GM12892 (cell line): ENCODE results near the gene ZNF865.

Source experiments
- DNase-seq: peaks from one replicate; pipeline ENCODE4 v3.0.0; 2011; ENCODE audit not compliant: insufficient read length
- FAIRE-seq: peaks from 2 replicates; lab custom pipeline; 2011; peaks lifted over from hg19 to GRCh38; lab: Jason Lieb, UNC
- POLR2A ChIP-seq: IDR thresholded peaks from 2 replicates; pipeline ENCODE4 v1.6.1; 2011; ENCODE audit warnings: low read depth, low read length, control low read depth
- POLR2AphosphoS5 ChIP-seq: IDR thresholded peaks from 2 replicates; pipeline ENCODE4 v1.6.1; 2011; ENCODE audit warnings: low read depth, low read length, control low read depth
- TAF1 ChIP-seq: IDR thresholded peaks from 2 replicates; pipeline ENCODE4 v1.6.1; 2011; ENCODE audit warnings: low read depth, mild to moderate bottlenecking, control low read depth, low read length, borderline replicate concordance

Gene ZNF865

DNA sequence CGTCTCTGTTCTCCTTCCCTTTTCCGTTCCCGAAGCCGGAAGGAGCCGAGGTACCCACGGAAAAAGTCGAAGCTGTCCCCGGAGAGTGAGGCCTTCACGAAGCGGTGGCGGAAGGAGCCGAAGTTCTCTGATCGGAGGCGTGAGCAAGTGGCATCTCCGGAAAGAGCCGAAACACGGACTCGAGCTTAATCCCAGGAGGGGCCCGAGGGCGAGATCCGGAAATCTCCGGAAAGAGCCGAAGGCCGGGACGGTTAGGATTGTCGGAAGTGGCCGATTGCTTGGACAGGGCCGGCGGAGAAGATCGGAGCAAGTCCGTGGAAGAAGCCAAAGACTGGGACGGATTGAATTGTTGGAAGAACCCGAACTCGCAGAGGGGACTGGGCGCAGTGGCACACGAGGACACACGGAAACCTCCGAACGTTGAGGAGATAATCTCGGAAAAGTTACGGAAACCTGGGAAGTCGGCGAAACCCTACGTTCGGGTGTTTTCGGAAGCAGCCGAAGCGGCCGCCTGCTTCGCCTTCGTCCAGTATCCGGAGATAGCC, 48.9 kb downstream of the ZNF865 start:
- TF ChIP-seq TAF1 (no peak), POLR2A (no peak)
- FAIRE-seq (no peak), DNase-seq (peak; percentile 75)

DNA sequence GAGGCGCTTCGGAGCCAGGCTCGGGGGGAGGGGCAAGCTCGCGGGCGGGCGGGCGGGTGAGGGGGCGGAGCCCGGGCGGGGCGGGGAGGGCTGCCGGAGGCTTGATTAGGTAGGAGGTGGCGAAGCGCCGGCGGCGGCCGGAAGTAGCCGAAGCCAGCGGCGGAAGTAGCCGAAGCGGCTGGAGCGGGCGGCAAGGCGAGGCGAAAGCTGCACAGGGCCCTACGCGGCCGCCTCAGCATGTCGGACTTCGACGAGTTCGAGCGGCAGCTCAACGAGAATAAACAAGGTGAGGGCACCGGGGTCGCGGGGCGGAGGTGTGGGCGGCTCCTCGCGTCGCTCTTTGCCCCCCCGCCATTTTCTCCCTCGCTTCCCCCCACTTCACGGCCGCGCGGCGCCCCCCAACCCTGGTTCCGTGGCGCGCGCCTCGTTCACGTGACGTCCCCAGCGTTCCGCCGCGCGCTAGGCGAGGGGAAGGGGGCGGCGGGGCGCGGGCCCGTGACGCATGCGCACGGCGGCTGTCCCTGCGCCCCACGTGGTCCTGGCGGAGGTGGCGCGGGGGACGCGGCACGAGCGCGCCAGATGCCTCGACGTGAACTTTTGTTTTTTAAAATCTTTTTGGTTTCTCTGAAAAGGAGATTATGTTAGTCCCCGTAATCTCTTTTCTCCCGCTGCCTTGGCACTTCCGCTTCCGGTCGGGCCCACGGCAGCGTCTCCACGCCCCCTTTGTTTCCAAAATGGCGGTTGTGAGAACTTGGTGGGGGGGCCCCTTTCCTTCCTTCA, 49.6 kb downstream of the ZNF865 start, which contains the start of gene U2AF2:
Gene U2AF2, plus strand, starts transcription at position 168 of the 780 bp plus-strand sequence. Its CDS starts 70 bp downstream, at position 238.
- TF ChIP-seq POLR2AphosphoS5, result peak; percentile 79
- peak; percentile 79 for TF ChIP-seq POLR2A
- peak; percentile 24 for TF ChIP-seq TAF1
- FAIRE-seq (no peak), DNase-seq (peak; percentile 80)

DNA sequence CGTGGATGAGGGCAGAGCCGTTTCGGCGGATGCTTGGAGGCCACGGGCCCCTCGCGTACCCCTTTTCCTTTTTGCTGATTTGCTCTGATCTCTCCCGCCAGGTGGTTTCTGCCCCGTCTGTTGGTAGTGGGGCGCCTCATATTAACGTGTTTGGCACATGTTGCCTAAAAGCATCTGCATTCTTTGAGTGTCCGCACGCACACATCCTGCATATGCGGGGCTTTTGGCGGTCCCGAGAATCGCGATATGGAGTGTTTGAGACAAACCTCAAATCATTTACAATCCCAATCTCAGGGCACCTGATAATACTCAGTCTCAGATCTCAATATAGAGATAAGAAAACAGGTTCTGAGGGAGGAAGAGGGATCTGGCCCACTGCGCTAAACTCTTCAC, 50.2 kb downstream of the ZNF865 start:
- FAIRE-seq (no peak), DNase-seq (no peak)

GRCh38 chr19:55656552-55656951, 51.1 kb downstream of the ZNF865 start:
- peak; percentile 74 for FAIRE-seq
- no peak for DNase-seq
- TF ChIP-seq POLR2A, result no peak
- no peak for TF ChIP-seq TAF1
- TF ChIP-seq POLR2AphosphoS5, result no peak

More for the DNA sequence above, 50.2 kb downstream of the ZNF865 start:
- TF ChIP-seq TAF1 (0 out of 2 replicates have a peak, but pooled peaks have one; percentile 53), POLR2AphosphoS5 (no peak), POLR2A (no peak)

GRCh38 chr19:55656988-55657747, 51.7 kb downstream of the ZNF865 start:
- no peak for DNase-seq
- FAIRE-seq, result peak; percentile 79

GRCh38 chr19:55658846-55659459, 53.5 kb downstream of the ZNF865 start:
- DNase-seq, result no peak
- TF ChIP-seq POLR2A (no peak), POLR2AphosphoS5 (no peak), TAF1 (no peak)
- FAIRE-seq, result no peak

More at GRCh38 chr19:55656988-55657747, 51.7 kb downstream of the ZNF865 start:
- no peak for TF ChIP-seq TAF1
- no peak for TF ChIP-seq POLR2AphosphoS5
- no peak; the same call in 1 of the 2 replicates for TF ChIP-seq POLR2A

DNA sequence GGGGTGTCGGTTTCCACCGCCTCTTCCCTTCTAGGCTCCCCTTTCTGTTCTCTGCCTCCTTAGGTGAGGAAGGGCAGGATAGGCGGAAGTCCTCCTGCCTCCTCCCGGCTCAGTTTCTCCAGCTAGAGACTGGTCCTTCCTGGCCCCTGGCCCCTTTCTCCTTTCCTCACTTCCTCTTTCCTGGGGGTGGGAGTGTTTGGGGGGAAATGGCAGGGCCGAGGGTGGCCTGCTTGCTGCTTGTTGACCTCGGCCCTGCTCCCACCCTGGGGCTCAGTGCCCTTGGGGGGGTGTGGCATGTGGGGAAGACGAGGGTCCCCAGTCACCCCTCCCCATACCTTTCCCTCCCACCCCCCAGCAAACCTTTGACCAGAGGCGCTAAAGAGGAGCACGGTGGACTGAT, 54.4 kb downstream of the ZNF865 start:
- DNase-seq, result no peak
- TF ChIP-seq POLR2A (no peak), POLR2AphosphoS5 (no peak), TAF1 (no peak)
- no peak for FAIRE-seq

DNA sequence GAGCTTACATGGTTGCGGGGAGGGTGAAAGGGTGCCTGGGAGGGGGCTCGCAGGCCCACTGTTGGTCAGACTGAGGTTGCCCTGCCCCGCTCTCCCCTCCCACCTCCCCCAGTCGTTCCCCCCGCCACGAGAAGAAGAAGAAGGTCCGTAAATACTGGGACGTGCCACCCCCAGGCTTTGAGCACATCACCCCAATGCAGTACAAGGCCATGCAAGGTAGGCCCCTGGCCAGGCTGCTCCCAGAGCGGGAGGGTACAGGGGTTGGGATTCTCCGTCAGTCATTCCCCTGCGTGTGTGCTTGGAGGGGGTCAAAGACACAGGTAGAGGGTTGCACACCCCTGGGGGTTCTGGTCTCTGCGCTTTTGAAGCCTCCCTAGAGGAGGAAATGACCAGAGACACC, 55.0 kb downstream of the ZNF865 start:
- FAIRE-seq (no peak), DNase-seq (no peak)
- no peak for TF ChIP-seq TAF1
- TF ChIP-seq POLR2A, result no peak
- no peak for TF ChIP-seq POLR2AphosphoS5

DNA sequence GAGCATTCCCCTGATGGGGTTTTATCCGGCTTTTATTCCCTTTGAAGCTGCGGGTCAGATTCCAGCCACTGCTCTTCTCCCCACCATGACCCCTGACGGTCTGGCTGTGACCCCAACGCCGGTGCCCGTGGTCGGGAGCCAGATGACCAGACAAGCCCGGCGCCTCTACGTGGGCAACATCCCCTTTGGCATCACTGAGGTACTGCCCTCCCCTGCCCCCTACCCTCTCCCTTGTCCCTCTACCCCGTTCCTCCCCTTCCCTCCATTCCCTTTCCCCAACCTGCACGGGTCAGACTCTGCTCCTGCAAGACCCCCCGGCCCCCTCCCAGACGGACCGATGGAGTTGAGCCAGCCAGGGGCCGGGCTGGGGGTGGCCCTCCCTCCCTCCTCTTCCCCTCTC, 55.5 kb downstream of the ZNF865 start:
- FAIRE-seq (no peak), DNase-seq (no peak)
- TF ChIP-seq POLR2A, result no peak
- TF ChIP-seq POLR2AphosphoS5, result no peak
- TF ChIP-seq TAF1, result no peak

DNA sequence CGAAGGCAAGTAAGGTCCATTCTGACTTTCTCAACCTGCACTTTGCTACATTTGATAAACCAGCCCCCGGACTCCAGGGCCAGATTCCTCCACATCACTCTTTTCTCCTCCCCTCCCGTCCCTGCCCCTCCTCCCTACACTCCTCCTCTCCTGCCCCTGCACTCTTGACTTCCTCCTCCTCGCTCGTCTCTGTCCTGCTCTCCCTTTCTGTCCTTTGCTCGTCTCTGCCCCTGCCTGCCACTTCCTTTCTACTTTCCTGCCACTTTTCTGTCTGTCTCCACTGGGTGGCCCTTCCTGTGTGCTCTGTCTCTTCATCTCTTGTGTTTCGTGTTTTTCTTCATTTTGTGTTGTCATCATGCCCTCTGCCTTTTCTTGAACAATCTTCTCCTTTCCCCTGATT, 56.4 kb downstream of the ZNF865 start:
- TF ChIP-seq TAF1, result no peak
- DNase-seq, result no peak
- FAIRE-seq, result no peak

GRCh38 chr19:55663846-55664536, 58.5 kb downstream of the ZNF865 start:
- TF ChIP-seq POLR2A (no peak; the same call in 1 of the 2 replicates), POLR2AphosphoS5 (no peak; the same call in 1 of the 2 replicates), TAF1 (no peak)
- FAIRE-seq, result no peak
- no peak for DNase-seq
